Loucy (cell line): Measurements from ENCODE around the gene USP20.

Experiments used
- H2AFZ ChIP-seq: fragments of 200-600 bp; sonication (generic); 2 replicates; pipeline ENCODE4 v1.6.0; 2016; ENCODE audit warnings: antibody characterized with exemption, mild to moderate bottlenecking, low read length, moderate library complexity
- H3F3A ChIP-seq: fragments of 200-600 bp; 2 replicates; pipeline ENCODE4 v1.6.0; 2016; ENCODE audit warnings: antibody characterized with exemption, low read depth, mild to moderate bottlenecking
- H3K27me3 ChIP-seq: fragments of 200-600 bp; sonication (generic); 2 replicates; pipeline ENCODE4 v1.6.1; 2014; ENCODE audit warnings: low read length, mild to moderate bottlenecking; ENCODE audit not compliant: insufficient read depth, poor library complexity, severe bottlenecking
- H3K36me3 ChIP-seq: fragments of 200-600 bp; sonication (generic); 2 replicates; pipeline ENCODE4 v1.6.1; 2016; ENCODE audit warnings: low read length; ENCODE audit not compliant: insufficient read depth
- H3K4me1 ChIP-seq: fragments of 200-600 bp; sonication (generic); 2 replicates; pipeline ENCODE4 v1.5.1; 2014; ENCODE audit warnings: low read length, mild to moderate bottlenecking; ENCODE audit not compliant: insufficient read depth, poor library complexity, severe bottlenecking
- H3K4me2 ChIP-seq: fragments of 200-600 bp; sonication (generic); 2 replicates; pipeline ENCODE4 v1.6.0; 2014; ENCODE audit warnings: antibody characterized with exemption, low read length, low read depth, mild to moderate bottlenecking; ENCODE audit not compliant: poor library complexity, severe bottlenecking
- H3K4me3 ChIP-seq: fragments of 200-600 bp; sonication (generic); 2 replicates; pipeline ENCODE4 v1.5.1; 2014; ENCODE audit warnings: low read length, mild to moderate bottlenecking, mixed read lengths; ENCODE audit not compliant: poor library complexity, severe bottlenecking
- H3K79me2 ChIP-seq: fragments of 200-600 bp; sonication (generic); 2 replicates; pipeline ENCODE4 v1.6.1; 2014; ENCODE audit warnings: low read length; ENCODE audit not compliant: insufficient read depth
- H3K9ac ChIP-seq: fragments of 200-600 bp; sonication (generic); 2 replicates; pipeline ENCODE4 v1.6.0; 2014; ENCODE audit warnings: mild to moderate bottlenecking, low read depth, low read length, moderate library complexity; ENCODE audit not compliant: poor library complexity, severe bottlenecking
- H3K9me2 ChIP-seq: fragments of 200-600 bp; sonication (generic); replicated peaks from 2 replicates; pipeline ENCODE4 v1.6.1; 2016; ENCODE audit warnings: low read depth, low read length, mixed read lengths
- H3K9me3 ChIP-seq: fragments of 200-600 bp; sonication (generic); 2 replicates; pipeline ENCODE4 v1.6.1; 2014; ENCODE audit warnings: mild to moderate bottlenecking, antibody characterized with exemption, low read length, low read depth; ENCODE audit not compliant: insufficient read depth
- H4K20me1 ChIP-seq: fragments of 200-600 bp; sonication (generic); 2 replicates; pipeline ENCODE4 v1.6.0; 2014; ENCODE audit warnings: antibody characterized with exemption, low read length, mild to moderate bottlenecking; ENCODE audit not compliant: insufficient read depth, poor library complexity, severe bottlenecking
- CTCF ChIP-seq: fragments of 200-600 bp; sonication (generic); conservative IDR thresholded peaks from 2 replicates; pipeline ENCODE4 v1.5.1; 2014; ENCODE audit warnings: mild to moderate bottlenecking, antibody characterized with exemption, low read length
- EZH2phosphoT487 ChIP-seq: fragments of 200-600 bp; IDR thresholded peaks from 2 replicates; pipeline ENCODE4 v1.6.1; 2018; ENCODE audit warnings: antibody characterized with exemption, mild to moderate bottlenecking, moderate library complexity, borderline replicate concordance

The USP20 gene

GRCh38 chr9:129864991-129865647 lies 29.9 kb downstream of the USP20 start:
- Histone ChIP-seq H3K9me3 (no peaks in the 10 kb centered on the region), H3K4me3 (no peak overlapping the region), H3K9me2 (no peaks in the 10 kb centered on the region), H3K9ac (peak overlapping the region; percentile 38), H4K20me1 (no peaks in the 10 kb centered on the region), H3K79me2 (no peaks in the 10 kb centered on the region), H3K36me3 (no peaks in the 10 kb centered on the region), H3K4me2 (peak overlapping the region; percentile 43), H3K27me3 (no peaks in the 10 kb centered on the region), H3F3A (no peaks in the 10 kb centered on the region), H3K4me1 (peaks cover 57% of the 10 kb centered on the region), H2AFZ (no peak overlapping the region)
- TF ChIP-seq CTCF (no peak), EZH2phosphoT487 (no peak)

- no peak for TF ChIP-seq CTCF
- TF ChIP-seq EZH2phosphoT487 = no peak
Measured at GRCh38 chr9:129865668-129866320, 30.5 kb downstream of the USP20 start.

GRCh38 chr9:129866394-129867135 lies 31.3 kb downstream of the USP20 start:
- Histone ChIP-seq H3K9ac (peak overlapping the region; percentile 39), H3K9me3 (no peaks in the 10 kb centered on the region), H4K20me1 (no peaks in the 10 kb centered on the region), H2AFZ (no peak overlapping the region), H3K9me2 (no peaks in the 10 kb centered on the region), H3K27me3 (no peaks in the 10 kb centered on the region), H3F3A (no peaks in the 10 kb centered on the region), H3K4me3 (no peak overlapping the region), H3K36me3 (no peaks in the 10 kb centered on the region), H3K79me2 (no peaks in the 10 kb centered on the region), H3K4me2 (no peak overlapping the region), H3K4me1 (peaks cover 45% of the 10 kb centered on the region)
- TF ChIP-seq CTCF (no peak), EZH2phosphoT487 (no peak)

More at GRCh38 chr9:129865668-129866320, 30.5 kb downstream of the USP20 start:
- H3K4me3 ChIP-seq = no peak overlapping the region
- H3K9ac ChIP-seq = peak overlapping the region; percentile 38
- no peaks in the 10 kb centered on the region for H3K9me2 ChIP-seq
- no peak overlapping the region for H2AFZ ChIP-seq
- H4K20me1 ChIP-seq = no peaks in the 10 kb centered on the region
- H3F3A ChIP-seq = no peaks in the 10 kb centered on the region
- no peaks in the 10 kb centered on the region for H3K36me3 ChIP-seq
- no peaks in the 10 kb centered on the region for H3K9me3 ChIP-seq
- no peaks in the 10 kb centered on the region for H3K27me3 ChIP-seq
- H3K4me2 ChIP-seq = no peak overlapping the region
- peaks cover 53% of the 10 kb centered on the region for H3K4me1 ChIP-seq
- no peaks in the 10 kb centered on the region for H3K79me2 ChIP-seq
